Calu3 (cell line): ENCODE measurements around the gene BANK1. TPM values are rescaled to one million over a fixed set of nuclear protein-coding genes. Genes with fewer than 3 reads are reported as not detected.

Experiments used
- BruUV-seq: library from RNA; stranded (reverse); fragments of 400-500 nt; replicated peaks from 2 replicates; lab custom pipeline; 2021; lab: Mats Ljungman, UMichigan
- CTCF ChIA-PET: fragments of 300-600 bp; sonication (Branson Sonifier 250); formaldehyde crosslinking; loops from one replicate; lab custom pipeline; 2022; ENCODE audit warnings: antibody characterized with exemption; lab: Charles Lee
- DNase-seq: peaks from one replicate; pipeline ENCODE4 v3.0.0; 2022
- H3K27ac Mint-ChIP-seq: one replicate; pipeline ENCODE4 v1.8.0; 2022; ENCODE audit warnings: mixed read lengths; ENCODE audit not compliant: unreplicated experiment
- H3K27me3 Mint-ChIP-seq: one replicate; pipeline ENCODE4 v1.8.0; 2022; ENCODE audit warnings: mixed read lengths; ENCODE audit not compliant: unreplicated experiment
- H3K36me3 Mint-ChIP-seq: one replicate; pipeline ENCODE4 v1.8.0; 2022; ENCODE audit warnings: mild to moderate bottlenecking, moderate library complexity, mixed read lengths; ENCODE audit not compliant: insufficient read depth, unreplicated experiment
- H3K4me1 Mint-ChIP-seq: one replicate; pipeline ENCODE4 v1.8.0; 2022; ENCODE audit warnings: mild to moderate bottlenecking, low read depth, mixed read lengths; ENCODE audit not compliant: unreplicated experiment
- H3K4me3 Mint-ChIP-seq: one replicate; pipeline ENCODE4 v1.8.0; 2022; ENCODE audit warnings: mild to moderate bottlenecking, low read depth, moderate library complexity, mixed read lengths; ENCODE audit not compliant: unreplicated experiment
- H3K9me3 Mint-ChIP-seq: one replicate; pipeline ENCODE4 v1.8.0; 2022; ENCODE audit warnings: low read depth, mixed read lengths; ENCODE audit not compliant: unreplicated experiment
- intact Hi-C: fragments of 100-400 bp; cut with micrococcal nuclease; formaldehyde crosslinking; loops from one replicate; pipeline ENCODE4 v1.10.0; 2022; ENCODE audit not compliant: unreplicated experiment
- total RNA-seq: library from RNA; stranded (reverse); gene quantifications from 2 replicates; pipeline ENCODE4 v1.2.3, GENCODE V29; 2022
- TF ChIP-seq, protein P1 (sequence below): fragments of 200-600 bp; IDR thresholded peaks from one replicate; pipeline ENCODE4 v1.8.0; 2022; ENCODE audit warnings: antibody characterized with exemption; ENCODE audit not compliant: unreplicated experiment

The BANK1 gene
- total RNA-seq, 1 experiment from 2014 or later: 6.4 TPM

DNA sequence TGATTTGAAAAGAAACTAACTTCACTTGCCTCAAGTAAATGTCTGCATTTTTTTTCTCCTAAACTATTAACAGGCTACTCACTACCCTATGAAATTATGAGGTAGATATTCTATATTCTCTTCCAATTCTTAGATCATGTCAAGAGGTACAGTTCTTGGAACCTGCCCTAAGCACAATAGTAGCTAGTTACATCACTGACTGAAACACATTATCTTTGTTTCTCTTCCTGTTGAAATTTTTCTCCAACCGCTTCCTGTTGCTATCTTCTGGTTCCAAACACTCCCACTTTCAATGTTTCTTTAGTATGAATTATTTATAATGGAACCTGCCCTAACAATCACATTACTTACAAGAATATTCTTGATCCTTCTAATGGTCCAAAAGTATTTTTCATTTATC lies 5.0 kb upstream of the BANK1 start:
- H3K27me3 Mint-ChIP-seq: no peaks in the 10 kb centered on the region
- peaks cover 4% of the 10 kb centered on the region for H3K36me3 Mint-ChIP-seq
- intact Hi-C loops: no loop called here
- CTCF ChIA-PET: no interaction called here
- H3K4me3 Mint-ChIP-seq: no peak overlapping the region
- TF ChIP-seq, protein P1, sequence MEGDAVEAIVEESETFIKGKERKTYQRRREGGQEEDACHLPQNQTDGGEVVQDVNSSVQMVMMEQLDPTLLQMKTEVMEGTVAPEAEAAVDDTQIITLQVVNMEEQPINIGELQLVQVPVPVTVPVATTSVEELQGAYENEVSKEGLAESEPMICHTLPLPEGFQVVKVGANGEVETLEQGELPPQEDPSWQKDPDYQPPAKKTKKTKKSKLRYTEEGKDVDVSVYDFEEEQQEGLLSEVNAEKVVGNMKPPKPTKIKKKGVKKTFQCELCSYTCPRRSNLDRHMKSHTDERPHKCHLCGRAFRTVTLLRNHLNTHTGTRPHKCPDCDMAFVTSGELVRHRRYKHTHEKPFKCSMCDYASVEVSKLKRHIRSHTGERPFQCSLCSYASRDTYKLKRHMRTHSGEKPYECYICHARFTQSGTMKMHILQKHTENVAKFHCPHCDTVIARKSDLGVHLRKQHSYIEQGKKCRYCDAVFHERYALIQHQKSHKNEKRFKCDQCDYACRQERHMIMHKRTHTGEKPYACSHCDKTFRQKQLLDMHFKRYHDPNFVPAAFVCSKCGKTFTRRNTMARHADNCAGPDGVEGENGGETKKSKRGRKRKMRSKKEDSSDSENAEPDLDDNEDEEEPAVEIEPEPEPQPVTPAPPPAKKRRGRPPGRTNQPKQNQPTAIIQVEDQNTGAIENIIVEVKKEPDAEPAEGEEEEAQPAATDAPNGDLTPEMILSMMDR: no peak
- H3K9me3 Mint-ChIP-seq: peaks cover 2% of the 10 kb centered on the region
- DNase-seq: no peak
- BruUV-seq: no TSS peak
- H3K4me1 Mint-ChIP-seq: peaks cover 18% of the 10 kb centered on the region
- H3K27ac Mint-ChIP-seq: peak overlapping the region; percentile 91

DNA sequence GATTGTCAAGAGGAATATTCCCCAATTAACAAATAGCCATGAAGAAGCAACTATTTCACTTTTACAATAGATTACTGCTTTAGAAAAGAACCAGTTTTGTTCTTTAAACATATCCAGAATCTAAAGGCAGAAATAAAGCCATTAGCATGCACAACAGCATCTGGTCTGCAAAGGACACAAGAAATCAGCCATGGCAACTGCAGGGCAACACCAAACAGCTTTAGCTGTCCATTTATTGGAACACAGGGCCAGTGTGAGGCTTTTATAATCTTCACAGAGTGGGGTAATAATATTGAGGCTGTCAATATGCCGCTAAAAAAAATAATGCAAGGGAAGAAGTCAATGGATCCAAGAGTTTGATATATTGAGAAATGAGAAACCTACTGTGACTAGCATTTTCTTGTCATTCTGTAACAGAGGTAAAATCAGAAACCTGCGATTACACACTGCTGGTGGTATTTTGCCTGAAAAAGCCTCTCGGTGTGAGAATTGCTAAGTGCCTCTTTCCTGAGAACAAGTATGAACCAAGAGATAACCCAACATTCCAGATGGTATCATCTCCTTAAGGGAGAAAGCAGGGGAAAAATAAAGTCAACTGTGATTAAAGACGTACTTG lies 2.7 kb upstream of the BANK1 start:
- no peak for DNase-seq
- Mint-ChIP-seq H3K4me3 (no peak overlapping the region), H3K4me1 (peaks cover 18% of the 10 kb centered on the region), H3K27me3 (no peaks in the 10 kb centered on the region), H3K36me3 (peaks cover 12% of the 10 kb centered on the region), H3K9me3 (peaks cover 2% of the 10 kb centered on the region), H3K27ac (no peak overlapping the region)
- intact Hi-C loops: no loop called here
- TF ChIP-seq, protein P1: no peak
- no TSS peak for BruUV-seq
- CTCF ChIA-PET: no interaction called here

DNA sequence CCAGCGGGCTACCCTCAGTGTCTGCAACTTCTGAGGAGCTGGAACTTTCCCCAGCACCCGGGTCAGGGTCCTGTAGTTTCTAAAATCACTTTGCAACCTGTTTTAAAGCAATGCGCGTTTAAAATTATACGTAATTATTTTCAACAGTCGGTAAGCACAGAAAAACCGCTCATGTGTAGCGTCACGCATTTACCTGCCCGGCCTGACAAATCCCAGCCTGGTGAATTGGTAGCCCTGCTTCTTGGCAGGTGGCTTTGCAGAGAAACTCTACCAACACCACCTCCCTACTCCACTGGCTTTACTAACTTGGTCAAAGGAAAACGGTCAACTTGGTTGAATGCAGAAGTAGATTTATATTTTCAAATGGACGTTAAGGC lies 640 bp downstream of the BANK1 start:
- TF ChIP-seq, protein P1: no peak
- Mint-ChIP-seq H3K36me3 (peaks cover 12% of the 10 kb centered on the region), H3K27ac (peak overlapping the region; percentile 96), H3K9me3 (peaks cover 2% of the 10 kb centered on the region), H3K4me1 (peaks cover 8% of the 10 kb centered on the region), H3K4me3 (peak overlapping the region; percentile 82), H3K27me3 (no peaks in the 10 kb centered on the region)
- CTCF ChIA-PET: no interaction called here
- intact Hi-C loops: loop anchor here (5.0 kb wide), 1 partner anchor 191 kb away; no protein-coding TSS in a partner anchor
- peak; percentile 35 for DNase-seq
- BruUV-seq: no TSS peak

DNA sequence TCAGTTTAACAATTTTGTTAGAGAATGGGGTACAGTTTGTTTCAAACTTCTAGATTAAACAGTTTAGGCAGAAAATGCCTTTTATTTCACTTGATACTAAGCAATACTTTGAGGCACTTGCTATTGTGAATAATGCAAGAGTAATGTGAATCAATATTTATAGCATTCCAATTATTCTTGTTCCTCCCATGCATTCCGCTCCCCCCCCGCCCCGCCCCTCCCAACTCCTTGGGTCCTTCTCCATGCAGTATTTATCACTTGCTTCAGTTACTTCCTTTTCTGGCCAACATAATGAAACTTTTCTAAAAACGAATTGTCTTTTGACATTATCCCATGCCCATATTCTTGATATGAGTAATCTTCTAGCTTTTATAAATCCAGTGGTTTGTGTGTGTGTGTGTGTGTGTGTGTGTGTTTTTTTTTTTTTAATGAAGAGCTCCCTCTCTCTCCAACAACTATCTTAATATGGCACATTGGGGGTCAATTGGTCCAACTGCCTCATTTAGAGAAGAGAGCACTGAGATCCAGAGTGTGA lies 1.6 kb downstream of the BANK1 start:
- H3K27ac Mint-ChIP-seq: peak overlapping the region; percentile 21
- H3K9me3 Mint-ChIP-seq: peaks cover 2% of the 10 kb centered on the region
- H3K36me3 Mint-ChIP-seq: peaks cover 12% of the 10 kb centered on the region
- DNase-seq: no peak
- intact Hi-C loops: loop anchor here (5.0 kb wide), 1 partner anchor 190 kb away; no protein-coding TSS in a partner anchor
- H3K4me3 Mint-ChIP-seq: peak overlapping the region; percentile 2
- BruUV-seq: no TSS peak
- CTCF ChIA-PET: interaction anchor here (0.5 to 0.6 kb wide), 2 partner anchors 488 to 546 kb away, joined by 3 read pairs; no protein-coding TSS in a partner anchor
- TF ChIP-seq, protein P1: no peak
- H3K27me3 Mint-ChIP-seq: no peaks in the 10 kb centered on the region
- H3K4me1 Mint-ChIP-seq: peaks cover 8% of the 10 kb centered on the region
